ENCODE data around the gene NFIA. TPM values are rescaled to one million over a fixed set of nuclear protein-coding genes. Genes with fewer than 3 reads are reported as not detected.

The NFIA gene
- total RNA-seq, 1 donor from 2014 or later = 97.6 TPM

DNA sequence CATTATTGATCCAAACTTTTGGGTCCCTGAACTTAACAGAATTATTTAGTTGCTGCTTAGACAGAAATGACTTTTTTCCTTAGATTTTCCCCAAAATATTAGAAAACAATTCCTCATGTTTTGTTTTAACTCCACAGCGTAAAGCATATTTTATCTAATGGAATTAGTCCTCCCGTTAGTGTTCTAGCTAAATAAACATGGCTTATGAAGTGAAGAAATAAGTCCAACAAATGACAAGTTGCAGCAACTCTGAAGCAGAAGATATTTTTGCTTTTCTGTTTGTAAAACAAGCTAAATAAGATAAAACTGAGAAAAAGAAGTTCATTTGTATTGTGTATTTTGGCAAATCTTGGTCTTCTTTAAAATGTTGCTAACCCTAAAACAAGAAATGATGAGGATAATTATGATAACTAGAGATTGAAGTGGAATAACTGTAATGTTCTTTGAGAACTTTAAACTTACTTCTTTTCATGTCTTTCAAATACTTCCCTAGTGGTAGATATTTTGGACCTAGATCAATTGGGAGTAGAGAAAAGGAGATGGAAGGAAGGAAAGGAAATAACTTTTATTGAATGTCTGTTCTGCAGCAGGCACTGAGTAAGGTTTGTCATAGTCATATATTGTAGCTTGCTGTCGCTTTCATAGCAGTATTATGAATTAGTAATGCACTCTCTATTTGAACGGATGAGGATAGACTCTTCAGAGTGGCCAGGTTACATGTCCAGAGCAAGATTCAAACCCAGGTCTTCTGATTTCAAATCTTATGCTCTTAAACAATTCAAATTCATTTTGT is 12.5 kb downstream of the NFIA start:
- no peak for DNase-seq (ENCODE audit: missing footprints)
- no peak for ATAC-seq
- intact Hi-C loops (cut with DNase I) = no loop called here

DNA sequence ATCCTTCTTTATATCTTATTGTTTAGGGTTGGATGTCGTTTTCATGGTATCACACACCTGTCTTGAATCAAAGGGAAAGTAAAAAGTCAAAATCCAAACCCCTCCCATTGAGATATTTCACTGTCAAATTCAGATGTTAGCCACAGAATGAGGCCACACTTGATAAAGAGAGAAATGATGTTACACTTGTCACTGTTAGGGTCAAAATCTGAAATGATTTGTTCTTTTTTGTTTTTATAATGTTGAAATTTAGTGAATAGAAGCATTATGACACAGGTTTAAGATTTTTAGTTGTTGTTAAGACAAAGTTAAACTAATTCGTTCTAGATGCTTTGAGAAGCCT is 13.1 kb downstream of the NFIA start:
- intact Hi-C loops (cut with DNase I) = no loop called here
- ATAC-seq = no peak
- DNase-seq (ENCODE audit: missing footprints) = no peak

DNA sequence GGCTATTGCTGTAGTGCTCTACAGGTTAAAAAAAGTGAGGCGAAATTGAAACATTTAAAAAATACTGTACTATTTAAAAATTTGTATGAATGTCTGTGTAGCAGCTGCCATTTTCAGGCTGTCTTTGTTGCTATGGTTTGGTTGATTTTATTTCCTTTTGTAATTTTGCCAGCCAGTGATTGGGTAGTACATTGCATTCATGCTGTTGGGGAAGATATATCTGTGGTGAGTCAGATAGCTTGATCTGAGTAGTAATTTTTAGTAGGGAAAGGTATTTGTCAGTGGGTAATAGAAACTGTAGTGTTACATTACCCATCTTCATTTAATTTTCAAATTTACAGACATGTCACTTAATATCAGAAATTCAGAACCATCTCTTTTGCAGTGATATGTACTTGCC is 15.0 kb downstream of the NFIA start:
- intact Hi-C loops (cut with DNase I) = no loop called here
- ATAC-seq (no peak), DNase-seq (ENCODE audit: missing footprints) (no peak)

DNA sequence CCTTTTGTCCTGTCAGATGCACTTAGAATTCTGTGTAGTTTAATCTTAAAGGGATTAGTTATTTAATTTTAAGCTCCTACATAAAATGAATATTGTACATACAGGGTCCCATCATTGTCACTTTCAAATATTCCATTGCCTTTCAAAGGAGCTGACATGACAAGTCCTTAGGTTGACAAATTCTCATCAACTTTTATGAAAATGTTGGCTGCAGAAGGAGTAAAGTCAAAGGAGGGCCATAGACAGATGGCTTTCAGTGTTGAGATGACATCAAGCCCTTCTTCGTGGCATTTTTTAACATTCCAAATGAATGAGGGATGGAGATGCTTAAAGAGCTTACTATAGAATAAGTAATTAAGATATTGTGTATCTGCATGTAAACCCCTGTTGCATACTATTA is 15.4 kb downstream of the NFIA start:
- intact Hi-C loops (cut with DNase I) = no loop called here
- ATAC-seq (no peak), DNase-seq (ENCODE audit: missing footprints) (no peak)

DNA sequence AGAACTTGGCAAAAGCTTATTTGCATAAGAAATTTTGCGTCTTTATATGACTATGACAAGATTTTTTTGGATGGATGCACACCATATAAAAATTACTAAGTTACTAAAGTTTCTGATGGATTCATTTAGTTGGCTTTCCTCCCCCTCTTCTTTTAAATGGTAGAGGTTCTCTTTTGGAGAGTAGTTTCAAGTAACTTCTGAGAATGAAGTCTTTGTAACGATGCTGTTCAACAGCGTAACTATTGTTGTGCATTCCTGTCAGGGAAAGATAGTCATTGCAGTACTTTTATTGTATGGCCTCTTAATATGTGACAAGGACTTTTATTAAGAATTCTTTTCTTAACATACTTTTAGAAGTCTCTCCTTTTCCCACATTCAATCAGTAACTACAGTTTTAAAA is 16.0 kb downstream of the NFIA start:
- ATAC-seq = no peak
- DNase-seq (ENCODE audit: missing footprints) = no peak
- intact Hi-C loops (cut with DNase I) = no loop called here

DNA sequence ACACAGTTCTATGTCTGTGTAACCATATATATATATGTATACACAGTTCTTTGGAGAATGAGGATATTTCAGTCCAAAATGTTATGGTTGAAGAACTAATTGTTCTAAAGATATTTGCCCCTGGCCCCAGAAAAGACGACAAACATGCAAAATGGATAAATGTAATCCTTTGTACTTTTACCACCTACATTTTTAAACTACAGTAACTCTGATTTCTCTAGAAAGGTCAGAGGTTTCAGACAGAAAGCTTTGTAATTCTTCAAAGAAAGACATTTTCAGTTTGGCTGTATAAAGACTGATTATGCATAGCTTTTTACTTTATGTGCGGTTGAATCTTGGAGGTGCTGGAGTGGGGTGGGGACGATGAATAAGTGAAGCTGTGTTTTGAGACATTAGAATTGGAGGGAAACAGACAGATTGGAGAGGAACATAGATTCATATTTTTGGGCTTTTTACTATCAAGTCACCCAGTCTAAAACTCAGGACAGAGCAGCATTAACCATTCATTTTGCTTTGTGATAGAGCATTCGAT is 16.6 kb downstream of the NFIA start:
- ATAC-seq = no peak
- no peak for DNase-seq (ENCODE audit: missing footprints)
- intact Hi-C loops (cut with DNase I) = no loop called here

DNA sequence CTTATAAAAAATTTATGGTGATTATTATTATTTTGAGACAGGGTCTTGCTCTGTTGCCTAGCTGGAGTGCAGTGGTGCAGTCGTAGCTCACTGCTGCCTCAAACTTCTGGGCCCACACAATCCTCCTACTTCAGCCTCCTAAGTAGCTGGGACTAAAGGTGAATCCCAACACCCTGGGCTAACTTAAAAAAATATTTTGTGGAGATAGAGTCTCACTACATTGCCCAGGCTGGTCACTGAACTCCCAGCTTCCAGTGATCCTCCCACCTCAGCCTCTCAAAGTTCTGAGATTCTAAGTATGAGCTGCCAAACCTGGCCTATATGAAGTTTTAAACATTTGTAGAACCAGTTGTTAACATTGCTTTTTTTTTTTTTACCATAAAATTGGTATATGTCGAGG is 18.2 kb downstream of the NFIA start:
- ATAC-seq = no peak
- DNase-seq (ENCODE audit: missing footprints) = no peak
- intact Hi-C loops (cut with DNase I) = no loop called here

DNA sequence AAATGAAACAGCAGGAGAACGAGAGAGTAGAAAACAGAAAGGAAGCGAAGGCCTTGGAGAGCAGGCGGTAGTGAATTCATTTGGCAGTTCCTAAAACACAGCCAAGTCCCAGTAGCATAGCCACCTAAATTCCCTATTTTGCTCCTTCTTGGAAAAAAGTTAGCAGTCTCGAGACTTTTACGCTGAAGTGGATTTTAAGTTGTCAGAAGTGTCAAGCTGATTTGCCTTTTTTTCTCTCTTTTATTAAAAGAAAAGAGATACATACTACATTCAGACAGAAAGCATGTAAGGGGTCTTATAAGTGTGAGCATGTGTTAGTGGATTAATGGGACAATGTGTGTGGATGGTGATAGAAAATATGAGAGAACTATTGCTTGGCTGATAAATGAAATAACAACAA is 19.2 kb downstream of the NFIA start:
- intact Hi-C loops (cut with DNase I) = no loop called here
- ATAC-seq (no peak), DNase-seq (ENCODE audit: missing footprints) (no peak)

DNA sequence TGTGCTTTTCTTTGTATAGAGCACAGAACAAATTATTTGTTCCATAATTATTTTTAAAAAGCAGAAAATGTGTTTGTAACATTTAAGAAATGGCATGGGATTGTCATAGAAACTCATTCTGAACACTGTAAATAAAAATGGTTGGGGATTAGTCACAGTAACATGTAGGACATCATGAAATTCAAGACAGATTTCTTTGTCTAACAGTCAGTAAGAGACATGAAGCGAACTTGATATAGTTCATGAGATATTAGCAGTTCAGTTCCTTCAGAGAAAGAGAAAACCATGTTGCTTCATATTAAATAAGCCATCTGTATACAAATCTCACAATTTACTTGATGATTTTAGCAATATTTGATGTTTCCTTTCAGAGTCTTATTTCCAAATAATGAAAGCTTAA is 19.7 kb downstream of the NFIA start:
- ATAC-seq = no peak
- intact Hi-C loops (cut with DNase I) = no loop called here

DNA sequence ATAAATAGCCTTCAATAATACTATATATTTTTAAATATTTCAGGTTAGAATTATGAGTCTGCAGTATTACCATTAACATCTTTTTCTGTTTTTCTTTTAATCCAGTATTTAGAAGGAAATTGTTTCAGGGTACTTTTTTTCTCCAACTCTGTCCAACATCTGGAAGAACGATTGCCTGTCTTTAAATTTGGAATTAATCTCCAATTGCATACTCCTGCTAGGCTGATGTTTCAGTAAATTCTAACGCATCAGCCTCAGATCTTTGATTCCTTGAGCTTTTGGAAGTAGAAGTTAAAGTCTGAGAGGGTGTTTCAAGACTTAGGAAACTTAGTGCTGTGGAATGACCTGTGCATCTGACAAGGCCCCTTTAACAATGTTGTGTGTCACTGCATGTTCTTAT is 20.3 kb downstream of the NFIA start:
- intact Hi-C loops (cut with DNase I) = no loop called here
- ATAC-seq = no peak

More for the DNA sequence above, 19.7 kb downstream of the NFIA start:
- no peak for DNase-seq (ENCODE audit: missing footprints)

DNA sequence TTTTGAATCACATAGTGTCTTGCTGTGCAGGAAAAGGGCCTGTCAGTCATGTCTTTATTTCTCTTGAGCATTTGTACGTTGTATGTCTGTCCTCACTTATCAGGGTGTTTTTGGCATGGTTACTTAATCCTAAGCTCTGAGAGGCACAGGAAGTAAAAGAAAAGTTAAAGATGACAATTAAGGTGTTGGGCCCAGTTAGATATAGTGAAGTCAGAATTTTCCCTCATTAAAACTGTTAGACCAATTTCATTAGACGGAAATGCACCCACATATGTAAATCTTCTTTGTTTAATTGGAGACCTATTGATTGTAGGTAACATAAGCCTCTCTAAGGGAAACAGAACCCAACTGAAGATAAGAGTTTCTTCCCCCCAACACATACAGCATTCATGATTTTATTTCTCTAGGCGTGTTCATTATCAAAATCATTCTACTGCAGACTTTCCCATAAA is 21.9 kb downstream of the NFIA start:
- intact Hi-C loops (cut with DNase I) = no loop called here
- ATAC-seq (peak; percentile 34), DNase-seq (ENCODE audit: missing footprints) (no peak)

More for the DNA sequence above, 20.3 kb downstream of the NFIA start:
- no peak for DNase-seq (ENCODE audit: missing footprints)

DNA sequence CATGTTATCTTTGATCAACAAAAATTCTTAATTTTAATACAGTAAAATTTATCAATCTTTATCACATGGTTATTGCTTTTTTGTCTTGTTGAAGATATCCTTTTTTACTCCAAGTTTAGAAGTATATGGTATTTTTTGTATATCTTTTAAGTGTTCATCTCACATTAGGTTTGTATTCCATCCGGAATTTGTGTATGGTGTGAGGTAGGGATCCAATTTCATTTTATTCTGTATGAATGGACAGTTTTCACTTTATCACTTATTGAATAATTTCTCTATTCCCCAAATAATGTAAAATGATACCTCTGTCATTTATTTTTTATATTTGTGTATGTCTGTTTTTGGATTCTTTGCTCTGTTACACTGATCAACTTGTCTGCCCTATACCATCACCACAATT is 25.3 kb downstream of the NFIA start:
- ATAC-seq (no peak), DNase-seq (ENCODE audit: missing footprints) (no peak)
- intact Hi-C loops (cut with DNase I) = no loop called here

DNA sequence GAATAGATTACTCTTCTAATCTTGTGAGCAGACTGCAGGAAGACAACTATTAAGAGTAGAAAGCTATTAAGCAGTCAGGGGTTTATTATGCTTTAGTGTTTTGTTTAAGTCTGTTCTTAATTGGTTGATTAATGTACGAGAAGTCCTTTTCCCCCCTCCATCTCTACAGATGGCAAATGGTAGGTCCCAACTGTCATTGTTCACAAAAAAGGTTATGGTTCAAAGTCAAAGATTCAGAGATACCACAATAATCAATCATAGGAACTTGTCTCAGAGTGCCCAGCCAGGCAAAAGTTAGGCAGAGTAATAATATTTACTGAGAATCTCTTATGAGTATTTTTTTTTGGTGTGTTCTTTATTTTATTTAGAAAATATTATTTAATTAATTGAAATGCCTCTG is 26.8 kb downstream of the NFIA start:
- no peak for ATAC-seq

DNA sequence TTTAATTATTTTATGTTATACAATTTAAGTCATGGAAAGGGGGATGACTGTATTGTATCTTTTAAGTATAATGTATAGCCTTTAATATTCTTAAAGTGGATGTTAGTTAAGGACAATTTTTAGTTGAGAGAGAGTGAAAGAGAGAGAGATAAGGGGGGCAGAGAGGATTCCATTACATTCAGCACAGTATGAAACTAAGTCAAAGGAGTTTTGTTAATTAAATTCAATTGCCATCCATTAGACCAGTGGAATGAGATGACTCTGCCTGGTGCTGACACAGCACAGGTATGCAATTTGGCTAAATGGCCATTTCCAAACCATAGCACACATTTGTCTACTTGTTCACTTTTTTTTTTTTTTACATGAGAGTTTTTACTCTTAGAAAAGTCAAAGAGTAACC is 27.5 kb downstream of the NFIA start:
- DNase-seq (ENCODE audit: missing footprints) (no peak), ATAC-seq (no peak)
- intact Hi-C loops (cut with DNase I) = no loop called here

More for the DNA sequence above, 26.8 kb downstream of the NFIA start:
- no peak for DNase-seq (ENCODE audit: missing footprints)
- intact Hi-C loops (cut with DNase I) = no loop called here

DNA sequence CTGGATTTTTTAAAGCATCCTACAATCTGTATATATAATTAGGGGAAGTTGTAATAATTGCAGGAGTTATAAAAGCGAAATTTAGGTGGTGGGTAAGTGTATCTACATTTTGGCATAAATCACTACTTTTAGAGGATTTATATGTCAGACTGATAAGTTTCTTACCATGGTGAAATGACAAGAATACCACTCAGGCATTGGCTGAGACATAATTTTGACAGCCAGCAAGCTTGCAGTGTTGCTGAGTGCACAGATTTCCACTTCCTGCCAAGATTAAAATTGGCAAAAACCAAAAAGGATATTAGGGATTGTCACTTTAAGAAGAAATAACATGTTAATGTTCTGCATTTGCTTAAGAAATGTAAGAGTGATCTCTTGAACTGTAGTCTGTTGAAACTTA is 28.2 kb downstream of the NFIA start:
- DNase-seq (ENCODE audit: missing footprints) (no peak), ATAC-seq (peak; percentile 53)
- intact Hi-C loops (cut with DNase I) = no loop called here

DNA sequence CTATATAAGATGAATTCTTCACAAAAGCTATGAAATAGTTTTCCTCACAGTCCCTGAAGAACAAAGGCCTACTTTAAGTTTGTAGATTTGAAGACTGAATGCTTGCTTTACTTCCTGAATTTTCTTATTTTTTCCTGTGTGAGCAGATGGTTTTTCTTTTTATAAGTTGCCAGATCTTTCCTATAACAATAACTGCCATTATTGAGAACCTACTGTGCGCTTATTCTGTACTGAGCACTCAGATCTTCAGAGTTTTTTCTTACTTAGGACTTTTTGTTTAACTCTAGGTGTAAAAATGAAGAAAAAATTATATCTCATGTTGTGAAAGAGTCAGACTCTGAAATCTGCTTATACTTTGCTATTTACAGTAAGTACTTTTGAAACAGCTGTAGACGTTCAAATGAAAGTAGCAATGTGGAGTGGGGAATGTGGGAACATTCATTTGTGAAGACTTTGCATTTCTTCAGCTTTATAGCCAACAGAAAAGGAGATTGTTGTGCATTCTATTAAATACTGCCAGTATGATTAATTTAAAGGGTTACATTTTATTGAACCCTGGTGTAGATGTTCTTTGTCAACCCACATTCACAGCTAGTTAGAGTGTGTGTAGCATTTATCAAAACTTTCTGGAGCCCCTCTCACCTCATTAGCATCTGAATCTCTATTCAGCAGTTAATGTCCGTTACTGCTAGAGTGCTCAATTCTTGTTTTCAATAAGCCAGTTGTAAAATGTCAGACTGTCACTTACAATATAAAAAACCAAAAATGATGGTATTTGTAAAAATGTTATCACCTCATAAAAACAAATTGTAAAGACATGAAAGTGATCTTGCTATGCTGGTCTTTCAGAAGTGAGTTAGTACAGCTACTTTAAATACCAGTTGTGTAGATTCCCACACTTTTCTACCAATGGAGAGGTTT is 29.0 kb downstream of the NFIA start:
- ATAC-seq (no peak), DNase-seq (ENCODE audit: missing footprints) (no peak)
- intact Hi-C loops (cut with DNase I) = no loop called here

DNA sequence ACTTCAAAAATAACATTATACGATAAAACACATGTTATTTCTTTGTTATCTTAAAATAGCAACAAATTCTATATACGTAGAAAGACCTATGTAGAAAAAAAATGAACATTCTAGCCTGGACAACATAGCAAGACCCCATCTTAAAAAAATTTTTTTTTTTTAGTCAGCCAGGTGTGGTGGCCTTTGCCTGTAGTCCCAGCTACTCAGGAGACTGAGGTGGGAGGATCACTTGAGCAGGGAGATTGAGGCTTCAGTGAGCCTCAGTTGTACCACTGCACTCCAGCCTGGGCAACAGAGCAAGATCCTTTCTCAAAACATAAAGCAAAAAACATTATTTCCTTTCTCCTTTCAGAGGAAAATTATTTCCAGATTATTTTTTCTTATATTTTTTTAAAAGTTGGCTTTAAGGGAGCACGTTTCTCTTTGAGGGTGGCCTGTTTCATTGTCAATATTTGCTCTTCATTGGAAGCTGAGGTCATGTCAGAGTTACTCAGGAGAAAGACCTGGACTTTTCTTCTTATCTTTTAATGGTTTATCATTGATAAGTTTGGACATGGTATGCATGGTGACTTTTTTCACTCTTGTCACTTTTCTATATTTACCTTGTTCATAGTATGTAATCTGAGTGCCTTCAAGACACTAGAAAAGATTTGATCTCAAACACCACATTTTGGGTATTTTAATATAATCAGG is 32.0 kb downstream of the NFIA start:
- DNase-seq (ENCODE audit: missing footprints) (no peak), ATAC-seq (no peak)
- intact Hi-C loops (cut with DNase I) = no loop called here

DNA sequence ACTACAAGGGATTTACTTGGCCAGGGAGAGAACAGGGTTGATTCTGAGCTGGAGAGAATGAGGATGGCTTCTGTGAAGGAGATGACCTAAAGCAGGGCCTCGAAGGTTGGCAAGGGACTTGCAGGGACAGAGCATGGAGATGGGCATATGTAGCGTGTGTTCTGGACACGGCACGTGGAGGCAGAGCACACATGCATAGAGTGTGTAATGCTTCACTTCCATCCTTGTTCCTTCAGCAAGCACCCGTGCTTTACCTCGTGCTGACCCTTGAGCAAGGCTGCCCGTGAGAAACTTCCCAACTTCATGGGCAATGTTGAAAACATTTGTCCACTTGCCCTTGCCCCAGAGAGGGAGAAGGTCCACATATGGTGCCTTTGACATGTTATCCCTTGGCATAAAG is 33.1 kb downstream of the NFIA start:
- DNase-seq (ENCODE audit: missing footprints) (peak; percentile 28), ATAC-seq (no peak)
- intact Hi-C loops (cut with DNase I) = no loop called here

DNA sequence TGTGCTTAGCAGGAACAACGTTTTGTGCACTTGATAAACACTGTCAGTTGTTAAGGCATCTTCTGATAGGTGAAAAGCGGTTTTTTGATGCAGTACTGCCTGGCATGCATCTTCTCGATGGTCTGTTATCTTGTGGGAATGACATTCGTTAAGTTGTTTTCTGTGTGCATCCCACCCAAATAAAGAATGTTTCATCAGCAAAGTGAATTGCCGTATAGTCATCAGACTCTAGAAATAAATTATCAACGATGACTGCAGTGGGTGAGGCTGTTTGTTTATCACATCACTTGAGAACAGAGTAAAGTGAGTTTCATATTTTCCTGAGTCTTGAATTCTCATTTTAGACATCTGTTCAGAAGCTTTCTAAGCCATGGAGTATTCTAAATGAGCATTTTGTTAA is 34.1 kb downstream of the NFIA start:
- no peak for ATAC-seq
- intact Hi-C loops (cut with DNase I) = no loop called here
- DNase-seq (ENCODE audit: missing footprints) = no peak

Data from Right ventricle myocardium inferior (tissue), 1 donor.